Transverse colon (tissue), 4 donors: ENCODE results near the gene TEX10. TPM values are rescaled to one million over a fixed set of nuclear protein-coding genes. Genes with fewer than 3 reads are reported as not detected.

Experiments used
- DNase-seq: peaks from one replicate; pipeline ENCODE4 v3.0.0-alpha.2; 2019
- H3K27ac ChIP-seq, 4 donors: fragments of 200-600 bp; sonication (generic); 2 replicates each; pipeline ENCODE4 v1.5.1; 2016 to 2018; ENCODE audit warnings: inconsistent platforms in 4 of 4
- H3K27me3 ChIP-seq: fragments of 200-600 bp; sonication (generic); 2 replicates; pipeline ENCODE4 v1.5.1; 2017; ENCODE audit warnings: inconsistent platforms
- H3K36me3 ChIP-seq, 4 donors: fragments of 200-600 bp; sonication (generic); 2 replicates each; pipeline ENCODE4 v1.5.1; 2017 to 2019; ENCODE audit warnings: inconsistent platforms in 4 of 4
- H3K4me1 ChIP-seq, 4 donors: fragments of 200-600 bp; sonication (generic); 2 replicates each; pipeline ENCODE4 v1.5.1; 2017 to 2020; ENCODE audit warnings: inconsistent platforms in 4 of 4
- H3K4me3 ChIP-seq, 4 donors: fragments of 200-600 bp; sonication (generic); 1 replicate in 1 of 4; 2 replicates in 3 of 4; pipeline versions ENCODE4 v1.5.1 to v1.6.1; 2017 to 2019; ENCODE audit warnings: inconsistent platforms in 4 of 4
- H3K9me3 ChIP-seq, 2 donors: fragments of 200-600 bp; sonication (generic); 2 replicates each; pipeline ENCODE4 v1.5.1; 2017 to 2019; ENCODE audit warnings: inconsistent platforms in 2 of 2
- EP300 ChIP-seq: sonication (generic); formaldehyde crosslinking; IDR thresholded peaks from one replicate; pipeline ENCODE4 v1.6.1; 2017; ENCODE audit warnings: antibody characterized with exemption, low read depth
- POLR2A ChIP-seq: fragments of 450-650 bp; IDR thresholded peaks from one replicate; pipeline ENCODE4 v1.6.1; 2016; ENCODE audit warnings: antibody characterized with exemption, mild to moderate bottlenecking, moderate library complexity
- POLR2AphosphoS5 ChIP-seq, 3 donors: sonication (generic); formaldehyde crosslinking; IDR thresholded peaks; one replicate each; pipeline ENCODE4 v1.6.1; 2016; ENCODE audit warnings: antibody characterized with exemption in 3 of 3
- WGBS, 2 donors: methylation state at CpG; one replicate each; pipeline ENCODE4 v1.1.5; 2018; ENCODE audit warnings: low coverage in 1 of 2; 5-methylcytosine and 5-hydroxymethylcytosine counted together
- in situ Hi-C, 4 donors: fragments of 200-750 bp; cut with MboI; loops; one replicate each; pipeline versions ENCODE4 v1.15.0 to v1.15.1; 2017; ENCODE audit warnings: low sequenced_read_pairs in 3 of 4, low pct_ligation_motif_present in 1 of 4, low pct_unique_long_range_greater_than_20kb in 1 of 4
- intact Hi-C: fragments of 100-400 bp; cut with DNase I; formaldehyde crosslinking; loops from one replicate; pipeline ENCODE4 v1.15.1; 2023; ENCODE audit warnings: low total_unique reads
- total RNA-seq, 4 donors: library from RNA; depleted of rRNA; stranded (reverse); fragments of >200 nt; gene quantifications; one replicate each; pipeline ENCODE4 v1.1.0, GENCODE V29; 2016
- TF ChIP-seq, protein P1 (sequence below), 5 experiments: fragments of 200-600 bp in 3 of 5; fragments of 450-650 bp in 2 of 5; sonication (generic) in 3 of 5; IDR thresholded peaks; 1 replicate in 2 of 5; 2 replicates in 3 of 5; pipeline ENCODE4 v1.5.1; 2016 to 2017; ENCODE audit warnings: antibody characterized with exemption in 5 of 5, inconsistent platforms in 3 of 5, mild to moderate bottlenecking in 2 of 5, moderate library complexity in 1 of 5

The TEX10 gene
- total RNA-seq, 4 donors from 2014 or later: 8.7 to 16.8 (median 13.0) TPM

DNA sequence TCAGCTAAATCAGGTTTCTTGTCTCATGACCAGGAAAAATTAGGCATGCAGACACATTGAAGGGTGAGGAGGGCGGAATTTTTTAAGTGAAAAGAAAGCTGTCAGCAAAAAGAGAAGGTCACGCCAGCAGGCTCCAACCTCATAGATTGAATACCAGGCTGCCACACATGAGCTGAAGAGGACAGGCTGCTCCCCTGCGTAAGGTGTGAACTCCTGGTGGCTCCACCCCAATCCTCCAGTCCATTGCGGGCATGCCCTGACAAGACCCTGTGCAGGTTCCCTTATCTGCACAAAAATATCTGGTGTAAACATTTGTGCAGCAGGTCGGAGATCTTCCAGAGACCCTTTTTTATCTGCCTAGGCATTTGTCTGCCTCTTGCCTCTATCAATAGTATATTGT, 22.9 kb upstream of the TEX10 start:
- no peak for DNase-seq
- in situ Hi-C loops (no loop called here), intact Hi-C loops (no loop called here)
- Histone ChIP-seq H3K4me3 (no peak overlapping the region), H3K4me1 (no peaks in the 10 kb centered on the region), H3K27ac (no peak overlapping the region), H3K27me3 (no peaks in the 10 kb centered on the region), H3K36me3 (no peaks in the 10 kb centered on the region), H3K9me3 (no peaks in the 10 kb centered on the region)
- TF ChIP-seq POLR2AphosphoS5 (IDR thresholded peaks at IDR 0.05) (no peak), POLR2A (no peak), EP300 (no peak)
- TF ChIP-seq, protein P1, sequence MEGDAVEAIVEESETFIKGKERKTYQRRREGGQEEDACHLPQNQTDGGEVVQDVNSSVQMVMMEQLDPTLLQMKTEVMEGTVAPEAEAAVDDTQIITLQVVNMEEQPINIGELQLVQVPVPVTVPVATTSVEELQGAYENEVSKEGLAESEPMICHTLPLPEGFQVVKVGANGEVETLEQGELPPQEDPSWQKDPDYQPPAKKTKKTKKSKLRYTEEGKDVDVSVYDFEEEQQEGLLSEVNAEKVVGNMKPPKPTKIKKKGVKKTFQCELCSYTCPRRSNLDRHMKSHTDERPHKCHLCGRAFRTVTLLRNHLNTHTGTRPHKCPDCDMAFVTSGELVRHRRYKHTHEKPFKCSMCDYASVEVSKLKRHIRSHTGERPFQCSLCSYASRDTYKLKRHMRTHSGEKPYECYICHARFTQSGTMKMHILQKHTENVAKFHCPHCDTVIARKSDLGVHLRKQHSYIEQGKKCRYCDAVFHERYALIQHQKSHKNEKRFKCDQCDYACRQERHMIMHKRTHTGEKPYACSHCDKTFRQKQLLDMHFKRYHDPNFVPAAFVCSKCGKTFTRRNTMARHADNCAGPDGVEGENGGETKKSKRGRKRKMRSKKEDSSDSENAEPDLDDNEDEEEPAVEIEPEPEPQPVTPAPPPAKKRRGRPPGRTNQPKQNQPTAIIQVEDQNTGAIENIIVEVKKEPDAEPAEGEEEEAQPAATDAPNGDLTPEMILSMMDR (IDR thresholded peaks at IDR 0.05): no peak
- 87 to 93% methylated on average over 3 to 5 of the region's 5 CpGs for WGBS, 2 donors

DNA sequence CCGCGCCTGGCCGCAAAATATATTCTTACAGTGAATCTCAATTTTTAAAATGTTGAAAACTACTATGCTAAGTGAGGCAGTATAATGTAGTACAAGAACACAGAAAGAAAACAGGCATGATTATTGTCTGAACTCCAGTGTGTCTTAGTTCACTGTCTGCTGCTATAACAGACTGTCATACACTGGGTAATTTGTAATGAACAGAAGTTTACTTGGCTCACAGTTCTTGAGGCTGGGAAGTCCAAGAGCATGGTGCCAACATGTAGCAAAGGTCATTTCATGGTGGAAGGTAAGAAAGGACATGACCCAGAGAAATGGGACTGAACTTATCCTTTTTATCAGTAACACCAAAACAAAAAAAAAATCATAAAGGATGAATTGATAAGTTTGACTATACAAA, 19.9 kb upstream of the TEX10 start:
- no peak for TF ChIP-seq EP300
- TF ChIP-seq POLR2A: no peak
- TF ChIP-seq, protein P1 (IDR thresholded peaks at IDR 0.05): no peak
- no peak for TF ChIP-seq POLR2AphosphoS5 (IDR thresholded peaks at IDR 0.05)
- no peaks in the 10 kb centered on the region for H3K36me3 ChIP-seq
- no peak overlapping the region for H3K4me3 ChIP-seq
- H3K27me3 ChIP-seq: no peaks in the 10 kb centered on the region
- intact Hi-C loops (no loop called here), in situ Hi-C loops (no loop called here)
- no peak for DNase-seq
- no peaks in the 10 kb centered on the region for H3K4me1 ChIP-seq
- WGBS, 2 donors: 98 to 100% methylated on average over 2 to 3 of the region's 3 CpGs
- no peak overlapping the region for H3K27ac ChIP-seq
- H3K9me3 ChIP-seq: no peaks in the 10 kb centered on the region

DNA sequence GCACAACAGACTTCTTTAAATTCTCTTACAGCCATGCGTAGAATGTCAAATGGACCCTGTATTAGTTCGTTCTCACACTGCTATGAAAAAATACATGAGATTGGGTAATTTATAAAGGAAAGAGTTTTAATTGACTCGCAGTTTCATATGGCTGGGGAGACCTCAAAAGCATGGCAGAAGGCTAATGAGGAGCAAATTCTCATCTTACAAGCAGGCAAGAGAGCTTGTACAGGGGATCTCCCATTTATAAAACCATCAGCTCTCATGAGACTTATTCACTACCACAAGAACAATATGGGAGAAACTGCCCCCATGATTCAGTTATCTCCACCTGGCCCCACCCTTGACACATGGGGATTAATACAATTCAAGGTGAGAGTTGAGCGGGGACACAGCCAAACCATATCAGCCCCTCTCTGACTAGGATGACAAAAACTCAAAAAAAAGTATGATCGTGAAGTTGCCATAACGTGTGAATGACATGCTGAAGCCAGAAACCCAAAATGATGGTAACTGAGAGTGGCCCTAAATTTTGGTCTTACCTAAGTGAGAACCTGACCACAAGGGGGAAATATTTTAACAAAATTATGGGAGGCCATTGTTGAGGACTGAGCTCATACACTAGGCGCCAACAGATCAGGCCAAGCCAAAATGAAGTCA, 17.5 kb upstream of the TEX10 start:
- H3K27me3 ChIP-seq: no peaks in the 10 kb centered on the region
- no peaks in the 10 kb centered on the region for H3K4me1 ChIP-seq
- no peak overlapping the region for H3K4me3 ChIP-seq
- in situ Hi-C loops (no loop called here), intact Hi-C loops (no loop called here)
- H3K9me3 ChIP-seq: no peaks in the 10 kb centered on the region
- 93 to 95% methylated on average over 6 to 7 of the region's 7 CpGs for WGBS, 2 donors
- no peak for DNase-seq
- no peak overlapping the region for H3K27ac ChIP-seq
- no peaks in the 10 kb centered on the region for H3K36me3 ChIP-seq
- TF ChIP-seq, protein P1 (IDR thresholded peaks at IDR 0.05): no peak
- TF ChIP-seq EP300: no peak
- TF ChIP-seq POLR2A: no peak
- no peak for TF ChIP-seq POLR2AphosphoS5 (IDR thresholded peaks at IDR 0.05)

DNA sequence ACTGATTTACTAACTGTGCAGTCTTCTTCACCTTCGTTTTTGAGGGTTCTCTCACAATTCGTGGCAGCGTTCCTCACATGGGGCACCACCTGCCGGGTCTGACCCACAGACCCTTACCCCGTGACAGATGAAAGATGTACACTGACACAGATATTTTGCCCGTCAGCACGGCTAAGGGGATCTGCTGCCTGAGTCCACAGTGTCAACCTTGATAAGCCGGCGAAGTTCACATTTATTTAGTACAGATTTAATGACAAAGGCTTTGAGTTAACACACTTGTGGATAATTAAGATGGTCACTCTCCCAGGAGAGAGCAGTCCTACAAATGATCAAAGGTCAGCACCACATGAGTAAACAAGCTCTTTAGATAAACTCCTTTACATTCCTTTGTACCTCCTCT, 15.9 kb upstream of the TEX10 start:
- H3K27me3 ChIP-seq: no peaks in the 10 kb centered on the region
- DNase-seq: no peak
- intact Hi-C loops: no loop called here
- no peaks in the 10 kb centered on the region for H3K9me3 ChIP-seq
- no peak overlapping the region for H3K27ac ChIP-seq
- in situ Hi-C loops: no loop called here
- no peaks in the 10 kb centered on the region for H3K4me1 ChIP-seq
- TF ChIP-seq POLR2AphosphoS5 (IDR thresholded peaks at IDR 0.05): no peak
- TF ChIP-seq POLR2A: no peak
- TF ChIP-seq, protein P1 (IDR thresholded peaks at IDR 0.05): no peak
- TF ChIP-seq EP300: no peak
- no peaks in the 10 kb centered on the region for H3K36me3 ChIP-seq
- no peak overlapping the region for H3K4me3 ChIP-seq
- WGBS, 2 donors: 93 to 97% methylated on average over 7 to 9 of the region's 9 CpGs
